ENCODE results near the gene EPHA1. TPM values are rescaled to one million over a fixed set of nuclear protein-coding genes. Genes with fewer than 3 reads are reported as not detected.
A peak's percentile ranks its signal among the peaks of the same experiment; 100 is the strongest.

EPHA1 gene
- total and polyA plus RNA-seq, 3 donors from 2014 or later: 5.9 to 9.8 (median 8.5) TPM

DNA sequence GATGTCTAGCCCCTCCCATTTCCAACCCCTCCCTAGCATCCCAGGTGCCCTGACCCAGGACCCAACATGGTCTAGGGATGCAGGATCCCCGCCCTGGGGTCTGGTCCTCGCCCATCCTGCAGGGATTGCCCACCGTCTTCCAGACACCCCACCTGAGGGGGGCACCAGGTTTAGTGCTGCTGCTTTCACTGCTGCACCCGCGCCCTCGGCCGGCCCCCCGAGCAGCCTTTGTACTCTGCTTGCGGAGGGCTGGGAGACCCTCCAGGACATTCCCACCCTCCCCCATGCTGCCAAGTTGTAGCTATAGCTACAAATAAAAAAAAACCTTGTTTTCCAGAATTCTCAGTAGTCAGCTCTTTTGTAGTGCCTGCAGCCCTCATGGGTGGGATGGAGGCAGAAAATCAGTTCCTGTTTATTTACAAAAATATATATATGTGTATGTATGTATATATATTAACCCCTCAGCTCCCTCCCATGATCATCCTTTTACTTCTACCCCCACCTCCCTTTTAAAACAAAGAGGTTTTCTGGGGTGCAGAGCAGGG, 17.8 kb downstream of the EPHA1 start:
- H3K27me3 ChIP-seq: no peaks in the 10 kb centered on the region
- H3K4me3 ChIP-seq: no peak overlapping the region
- no peaks in the 10 kb centered on the region for H3K36me3 ChIP-seq (ENCODE audit: low read depth, missing control alignments)
- WGBS, 2 donors: 61 to 82% methylated on average over 9 of the region's 9 CpGs
- TF ChIP-seq, protein P1, sequence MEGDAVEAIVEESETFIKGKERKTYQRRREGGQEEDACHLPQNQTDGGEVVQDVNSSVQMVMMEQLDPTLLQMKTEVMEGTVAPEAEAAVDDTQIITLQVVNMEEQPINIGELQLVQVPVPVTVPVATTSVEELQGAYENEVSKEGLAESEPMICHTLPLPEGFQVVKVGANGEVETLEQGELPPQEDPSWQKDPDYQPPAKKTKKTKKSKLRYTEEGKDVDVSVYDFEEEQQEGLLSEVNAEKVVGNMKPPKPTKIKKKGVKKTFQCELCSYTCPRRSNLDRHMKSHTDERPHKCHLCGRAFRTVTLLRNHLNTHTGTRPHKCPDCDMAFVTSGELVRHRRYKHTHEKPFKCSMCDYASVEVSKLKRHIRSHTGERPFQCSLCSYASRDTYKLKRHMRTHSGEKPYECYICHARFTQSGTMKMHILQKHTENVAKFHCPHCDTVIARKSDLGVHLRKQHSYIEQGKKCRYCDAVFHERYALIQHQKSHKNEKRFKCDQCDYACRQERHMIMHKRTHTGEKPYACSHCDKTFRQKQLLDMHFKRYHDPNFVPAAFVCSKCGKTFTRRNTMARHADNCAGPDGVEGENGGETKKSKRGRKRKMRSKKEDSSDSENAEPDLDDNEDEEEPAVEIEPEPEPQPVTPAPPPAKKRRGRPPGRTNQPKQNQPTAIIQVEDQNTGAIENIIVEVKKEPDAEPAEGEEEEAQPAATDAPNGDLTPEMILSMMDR (IDR thresholded peaks at IDR 0.05): no peak
- TF ChIP-seq POLR2A (IDR thresholded peaks at IDR 0.05): no peak
- no peak for DNase-seq
- intact Hi-C loops (cut with DNase I; ENCODE audit: low total_unique reads): no loop called here
- no peaks in the 10 kb centered on the region for H3K9me3 ChIP-seq
- H3K27ac ChIP-seq: peak overlapping the region; percentile 72 to 87
- H3K4me1 ChIP-seq: peaks cover 56% of the 10 kb centered on the region

DNA sequence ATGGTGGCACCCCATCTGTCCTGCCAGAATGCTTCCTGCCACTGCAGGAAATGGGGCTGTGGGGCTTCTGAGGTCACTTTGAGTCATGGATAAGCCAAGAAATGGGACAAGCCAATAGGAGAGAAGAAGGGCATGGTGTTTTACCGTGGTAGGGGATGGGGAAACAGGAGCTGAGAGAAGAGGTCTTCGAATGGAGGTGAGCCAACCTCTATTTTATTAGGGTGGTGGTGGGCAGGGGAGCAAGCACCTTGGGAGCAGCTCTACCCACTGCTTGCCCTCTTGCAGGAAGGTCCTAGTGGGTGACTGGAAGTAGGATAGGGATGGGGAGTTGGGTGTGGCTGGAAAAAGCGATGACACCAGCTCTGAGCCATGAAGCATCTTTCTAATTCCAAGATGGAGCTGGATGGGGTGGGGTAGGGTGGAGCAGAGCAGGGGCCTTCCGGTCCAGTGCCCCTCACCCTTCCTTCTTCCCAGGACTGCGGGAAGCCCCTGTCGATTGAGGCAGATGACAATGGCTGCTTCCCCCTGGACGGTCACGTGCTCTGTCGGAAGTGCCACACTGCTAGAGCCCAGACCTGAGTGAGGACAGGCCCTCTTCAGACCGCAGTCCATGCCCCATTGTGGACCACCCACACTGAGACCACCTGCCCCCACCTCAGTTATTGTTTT, 18.4 kb downstream of the EPHA1 start:
- WGBS, 2 donors: 89 to 96% methylated on average over 2 to 10 of the region's 10 CpGs
- Histone ChIP-seq H3K9me3 (no peaks in the 10 kb centered on the region), H3K27me3 (no peaks in the 10 kb centered on the region), H3K27ac (peak overlapping the region in 1 of 2 donors; percentile 87), H3K4me3 (no peak overlapping the region), H3K36me3 (ENCODE audit: low read depth, missing control alignments) (no peaks in the 10 kb centered on the region), H3K4me1 (peaks cover 56% of the 10 kb centered on the region)
- intact Hi-C loops (cut with DNase I; ENCODE audit: low total_unique reads): no loop called here
- TF ChIP-seq, protein P1 (IDR thresholded peaks at IDR 0.05): no peak
- TF ChIP-seq POLR2A (IDR thresholded peaks at IDR 0.05): no peak
- no peak for DNase-seq

DNA sequence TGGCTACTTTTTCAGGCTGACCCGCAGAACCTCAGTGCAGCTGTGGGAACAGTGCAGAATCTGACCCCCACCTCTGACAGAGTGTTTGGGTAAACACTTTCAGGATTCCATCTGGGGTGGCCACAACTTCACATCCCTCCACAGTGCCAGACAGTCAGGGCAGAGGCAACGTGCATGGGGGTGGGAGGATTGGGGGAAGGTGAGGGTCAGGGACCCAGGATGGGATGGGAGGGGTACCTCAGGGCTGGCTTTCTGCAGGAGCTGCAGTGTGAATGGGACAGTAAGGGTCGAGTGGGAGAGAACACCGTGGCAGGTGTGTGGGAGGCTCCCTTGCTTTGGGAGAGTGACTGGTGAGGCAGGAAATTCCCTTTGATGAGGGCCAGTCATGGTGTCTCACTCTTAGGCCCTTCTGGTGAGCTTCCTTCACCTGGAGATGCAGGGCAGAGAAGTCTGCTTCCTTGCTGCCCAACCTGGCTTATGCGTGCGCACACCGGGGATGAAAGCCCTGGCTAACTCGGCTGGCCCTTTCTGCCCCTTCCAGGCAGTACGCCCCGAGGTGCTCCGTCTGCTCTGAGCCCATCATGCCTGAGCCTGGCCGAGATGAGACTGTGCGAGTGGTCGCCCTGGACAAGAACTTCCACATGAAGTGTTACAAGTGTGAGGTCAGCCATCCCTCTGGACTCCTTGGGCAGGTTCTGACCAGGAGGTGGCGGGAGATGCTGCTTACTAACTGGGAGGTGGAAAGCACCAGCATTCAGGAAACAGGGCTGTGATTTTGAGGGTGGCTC, 19.1 kb downstream of the EPHA1 start:
- Histone ChIP-seq H3K9me3 (no peaks in the 10 kb centered on the region), H3K27ac (no peak overlapping the region), H3K4me3 (no peak overlapping the region), H3K4me1 (peaks cover 61% of the 10 kb centered on the region), H3K36me3 (ENCODE audit: low read depth, missing control alignments) (no peaks in the 10 kb centered on the region), H3K27me3 (no peaks in the 10 kb centered on the region)
- no peak for DNase-seq
- intact Hi-C loops (cut with DNase I; ENCODE audit: low total_unique reads): no loop called here
- TF ChIP-seq, protein P1 (IDR thresholded peaks at IDR 0.05): no peak
- no peak for TF ChIP-seq POLR2A (IDR thresholded peaks at IDR 0.05)
- 80 to 85% methylated on average over 8 to 15 of the region's 15 CpGs for WGBS, 2 donors

DNA sequence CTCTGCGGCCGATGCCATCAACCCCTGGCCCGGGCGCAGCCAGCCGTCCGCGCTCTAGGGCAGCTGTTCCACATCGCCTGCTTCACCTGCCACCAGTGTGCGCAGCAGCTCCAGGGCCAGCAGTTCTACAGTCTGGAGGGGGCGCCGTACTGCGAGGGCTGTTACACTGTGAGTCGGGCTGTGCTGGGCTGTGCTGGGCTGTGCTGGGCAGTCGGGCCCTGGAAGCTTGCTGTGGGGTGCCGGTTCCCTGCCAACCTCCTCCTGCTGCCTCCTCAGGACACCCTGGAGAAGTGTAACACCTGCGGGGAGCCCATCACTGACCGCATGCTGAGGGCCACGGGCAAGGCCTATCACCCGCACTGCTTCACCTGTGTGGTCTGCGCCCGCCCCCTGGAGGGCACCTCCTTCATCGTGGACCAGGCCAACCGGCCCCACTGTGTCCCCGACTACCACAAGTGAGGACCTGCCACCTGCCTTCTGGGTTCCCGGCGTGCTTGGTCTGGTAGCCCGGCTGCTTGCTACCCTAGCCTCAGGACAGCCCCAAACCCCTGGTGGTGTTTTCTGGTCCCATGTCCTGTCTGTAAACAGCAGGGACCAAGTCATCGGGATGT, 20.1 kb downstream of the EPHA1 start:
- intact Hi-C loops (cut with DNase I; ENCODE audit: low total_unique reads): no loop called here
- H3K4me3 ChIP-seq: no peak overlapping the region
- TF ChIP-seq POLR2A (IDR thresholded peaks at IDR 0.05): no peak
- TF ChIP-seq, protein P1 (IDR thresholded peaks at IDR 0.05): no peak
- no peaks in the 10 kb centered on the region for H3K36me3 ChIP-seq (ENCODE audit: low read depth, missing control alignments)
- 86 to 92% methylated on average over 9 to 22 of the region's 28 CpGs for WGBS, 2 donors
- DNase-seq: no peak
- H3K9me3 ChIP-seq: no peaks in the 10 kb centered on the region
- H3K27ac ChIP-seq: no peak overlapping the region
- H3K27me3 ChIP-seq: no peaks in the 10 kb centered on the region
- H3K4me1 ChIP-seq: peaks cover 65% of the 10 kb centered on the region
